ENCODE measurements around the gene SPAG6.
A peak's percentile ranks its signal among the peaks of the same experiment; 100 is the strongest.
"Not testable (repeated sequence)": the region's sequence is repeated elsewhere in the genome, so short reads cannot be mapped to it uniquely, and the experiment has no call there.

The SPAG6 gene

DNA sequence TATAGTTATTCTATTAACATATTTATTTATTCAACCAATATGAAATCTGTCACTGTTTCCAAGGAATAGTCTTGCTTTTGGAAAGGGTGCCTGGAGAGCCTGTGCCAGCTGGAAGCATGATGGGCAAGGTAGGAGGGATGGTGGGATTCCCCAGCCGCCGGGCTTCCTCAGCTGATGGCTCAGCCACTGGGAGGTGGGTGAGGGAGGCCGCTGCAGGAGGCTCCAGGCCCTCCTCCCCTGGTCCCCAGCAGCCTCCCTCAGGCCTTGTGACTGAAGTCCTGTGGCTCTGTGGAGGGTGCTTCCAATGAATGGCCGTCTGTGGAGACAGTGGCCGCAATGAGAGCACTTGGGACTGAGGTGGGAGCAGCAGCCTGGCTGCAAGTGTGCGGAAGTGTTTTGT, 27.0 kb downstream of the SPAG6 start:
- DNase-seq (ENCODE audit: low read depth in 2 of 2): no peak

DNA sequence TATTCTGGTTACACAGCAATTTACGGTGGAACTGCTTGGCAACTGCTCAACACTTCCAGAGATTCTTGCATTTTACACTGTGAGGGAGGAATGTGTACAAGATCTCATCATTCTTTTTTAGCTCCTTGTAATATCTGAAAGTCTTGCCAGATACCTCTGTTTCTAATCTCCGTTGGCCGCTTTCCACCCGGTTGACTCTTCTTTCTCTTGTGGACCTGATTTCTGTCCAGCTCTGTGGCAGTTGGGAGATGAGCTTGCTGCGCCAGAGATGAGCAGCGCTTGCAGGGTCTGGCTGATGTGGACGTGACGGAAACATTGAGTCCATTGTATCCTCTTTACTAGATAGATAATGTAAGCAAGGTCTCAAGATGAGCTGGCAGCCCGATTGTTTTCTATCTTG, 27.6 kb downstream of the SPAG6 start:
- DNase-seq (ENCODE audit: low read depth in 2 of 2): no peak

DNA sequence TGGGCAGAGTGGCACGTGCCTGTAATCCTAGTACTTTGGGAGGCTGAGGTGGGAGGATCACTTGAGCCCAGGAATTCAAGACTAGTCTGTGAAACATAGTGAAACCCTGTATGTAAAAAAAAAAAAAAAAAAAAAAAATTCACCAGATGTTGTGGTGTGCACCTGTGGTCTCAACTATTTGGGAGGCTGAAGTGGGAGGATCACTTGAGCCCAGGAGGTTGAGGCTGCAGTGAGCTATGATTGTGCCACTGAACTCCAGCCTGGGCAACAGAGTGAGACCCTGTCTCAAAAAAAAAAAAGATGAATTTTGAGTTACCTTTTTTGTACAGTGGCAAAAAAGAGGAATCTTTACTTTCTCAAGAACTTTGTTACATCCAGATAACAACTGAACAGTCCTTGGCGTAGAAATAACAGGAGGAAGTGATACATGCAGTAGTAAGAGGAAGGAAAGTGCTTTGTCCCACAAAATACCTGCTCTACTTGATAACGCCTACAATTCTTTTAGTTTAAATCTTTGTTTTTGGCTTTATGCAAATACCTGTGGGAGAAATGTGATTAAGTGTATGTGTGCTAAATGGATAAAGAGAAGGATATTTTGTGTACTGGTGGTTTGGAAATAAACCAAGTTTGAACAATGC, 29.3 kb downstream of the SPAG6 start:
- DNase-seq (ENCODE audit: low read depth in 2 of 2): no peak

DNA sequence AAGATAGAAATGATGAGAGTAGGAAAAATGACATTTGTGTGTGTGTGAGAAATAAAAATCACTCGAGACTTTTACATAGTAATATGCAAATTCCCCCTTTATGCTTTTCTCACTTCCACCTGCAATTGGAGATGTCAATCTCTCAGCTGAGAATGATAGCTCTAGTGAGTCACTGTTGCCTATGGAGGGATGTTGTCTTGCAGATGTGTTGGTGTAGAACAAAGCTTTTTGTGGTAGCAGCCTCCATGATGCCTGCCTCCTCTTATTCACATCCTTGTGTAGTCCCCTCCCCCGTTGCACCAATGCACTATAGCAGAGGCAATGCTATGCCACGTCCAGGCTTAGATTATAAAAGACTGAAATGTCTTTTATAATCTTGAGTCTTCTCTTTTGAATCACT, 33.8 kb downstream of the SPAG6 start:
- DNase-seq (ENCODE audit: low read depth in 2 of 2): peak; percentile 15 to 17

DNA sequence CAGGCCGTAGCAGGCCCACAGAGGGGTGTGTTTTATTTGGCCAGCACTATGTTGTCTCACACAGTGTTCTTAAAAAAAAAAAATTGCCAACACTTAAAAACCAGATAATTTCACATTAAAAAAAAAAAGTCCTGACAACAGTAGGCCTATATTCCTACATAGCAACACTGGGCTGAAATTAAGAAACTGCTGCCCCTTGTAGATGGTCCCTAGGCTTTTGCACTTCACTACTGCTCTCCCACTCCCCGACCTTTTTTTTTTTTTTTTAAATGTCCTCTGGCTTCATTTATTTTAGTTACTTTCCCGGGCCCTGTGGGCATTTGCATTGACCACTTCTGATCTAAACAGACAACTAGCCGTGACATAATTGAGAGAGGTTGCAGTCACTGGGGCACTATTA, 36.0 kb downstream of the SPAG6 start:
- no peak for DNase-seq (ENCODE audit: low read depth in 2 of 2)

DNA sequence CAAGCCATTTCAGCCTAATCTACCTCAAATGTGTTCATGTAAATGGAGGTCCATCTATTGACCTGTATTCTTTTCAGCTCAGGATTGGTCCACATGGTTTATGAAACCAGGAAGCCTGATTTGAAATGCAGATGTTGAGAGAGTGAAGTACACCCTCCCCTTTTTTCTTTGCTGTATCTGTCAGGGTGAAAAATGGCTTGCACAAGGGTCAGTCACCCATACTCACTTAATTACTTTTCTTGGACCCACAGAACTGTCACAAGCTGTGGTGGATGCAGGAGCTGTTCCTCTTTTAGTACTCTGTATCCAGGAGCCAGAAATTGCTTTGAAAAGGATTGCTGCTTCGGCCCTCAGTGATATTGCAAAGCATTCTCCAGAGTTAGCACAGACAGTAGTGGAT, 41.2 kb downstream of the SPAG6 start:
- DNase-seq (ENCODE audit: low read depth in 2 of 2): no peak

DNA sequence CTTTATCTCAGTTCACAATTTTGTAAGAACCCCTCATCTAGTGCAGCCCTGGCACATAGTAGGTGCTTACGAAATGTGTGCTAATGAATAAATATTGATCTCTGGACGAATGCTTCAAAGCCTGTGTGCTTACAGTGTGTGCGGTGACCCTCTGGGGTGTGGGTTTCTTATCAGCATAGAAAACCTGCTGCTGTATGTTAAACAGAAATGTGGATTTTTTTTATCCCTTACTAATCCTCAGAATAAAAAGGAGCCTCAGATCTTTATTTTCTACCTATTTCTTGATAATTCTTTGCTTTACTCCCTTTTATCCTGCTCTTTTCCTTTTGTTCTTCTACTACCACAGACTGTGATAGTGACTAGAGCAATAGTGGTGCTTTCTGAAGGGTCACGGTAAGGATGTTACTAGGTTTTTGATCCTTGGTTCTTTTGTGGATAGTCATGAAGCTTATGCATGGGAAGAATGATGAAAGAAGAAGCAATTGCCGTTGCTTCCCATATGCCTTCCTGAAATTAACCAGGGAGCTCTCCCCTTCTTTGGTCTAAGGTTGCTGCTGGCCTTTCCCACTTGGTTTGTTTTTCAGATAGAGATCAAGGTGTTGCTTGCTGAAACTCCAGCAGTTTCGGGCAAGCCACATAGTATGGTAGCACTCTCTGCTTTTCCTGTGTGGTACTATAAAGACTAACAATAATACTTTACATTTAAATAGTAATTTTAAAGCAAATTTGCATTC, 44.7 kb downstream of the SPAG6 start:
- DNase-seq (ENCODE audit: low read depth in 2 of 2): no peak

DNA sequence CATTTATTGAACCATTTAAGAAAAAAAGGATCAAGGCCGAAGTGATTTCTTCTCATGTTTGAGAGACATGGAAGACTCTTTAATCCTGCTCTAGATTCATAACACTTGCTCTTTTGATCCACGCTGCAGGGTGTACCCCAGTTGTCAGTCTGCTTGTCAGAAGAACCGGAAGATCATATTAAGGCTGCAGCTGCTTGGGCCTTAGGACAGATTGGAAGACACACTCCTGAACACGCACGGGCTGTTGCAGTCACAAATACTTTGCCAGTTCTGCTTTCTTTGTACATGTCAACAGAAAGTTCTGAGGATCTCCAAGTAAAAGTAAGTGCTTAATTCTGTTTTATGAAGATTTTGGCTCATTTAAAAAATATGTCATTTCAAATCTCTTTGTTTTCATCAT, 46.3 kb downstream of the SPAG6 start:
- no peak for DNase-seq (ENCODE audit: low read depth in 2 of 2)

DNA sequence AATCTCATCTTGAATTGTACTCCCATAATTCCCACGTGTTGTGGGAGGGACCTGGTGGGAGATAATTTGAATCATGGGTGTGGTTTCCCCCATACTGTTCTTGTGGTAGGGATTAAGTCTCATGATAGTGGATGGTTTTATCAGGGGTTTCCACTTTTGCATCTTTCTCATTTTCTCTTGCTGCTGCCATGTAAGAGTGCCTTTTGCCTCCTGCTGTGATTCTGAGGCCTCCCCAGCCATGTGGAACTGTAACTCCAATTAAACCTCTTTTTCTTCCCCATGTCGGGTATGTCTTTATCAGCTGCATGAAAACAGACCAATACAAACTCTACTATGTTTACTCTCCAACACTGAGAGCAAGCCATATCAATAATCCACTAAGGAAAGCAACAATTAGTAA, 50.9 kb downstream of the SPAG6 start:
- DNase-seq (ENCODE audit: low read depth in 2 of 2): not testable (repeated sequence)

DNA sequence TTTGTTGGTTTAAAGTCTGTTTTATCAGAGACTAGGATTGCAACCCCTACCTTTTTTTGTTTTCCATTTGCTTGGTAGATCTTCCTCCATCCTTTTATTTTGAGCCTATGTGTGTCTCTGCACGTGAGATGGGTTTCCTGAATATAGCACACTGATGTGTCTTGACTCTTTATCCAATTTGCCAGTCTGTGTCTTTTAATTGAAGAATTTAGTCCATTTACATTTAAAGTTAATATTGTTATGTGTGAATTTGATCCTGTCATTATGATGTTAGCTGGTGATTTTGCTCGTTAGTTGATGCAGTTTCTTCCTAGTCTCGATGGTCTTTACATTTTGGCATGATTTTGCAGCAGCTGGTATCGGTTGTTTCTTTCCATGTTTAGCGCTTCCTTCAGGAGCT, 61.6 kb downstream of the SPAG6 start:
- DNase-seq (ENCODE audit: low read depth in 2 of 2): not testable (repeated sequence)

DNA sequence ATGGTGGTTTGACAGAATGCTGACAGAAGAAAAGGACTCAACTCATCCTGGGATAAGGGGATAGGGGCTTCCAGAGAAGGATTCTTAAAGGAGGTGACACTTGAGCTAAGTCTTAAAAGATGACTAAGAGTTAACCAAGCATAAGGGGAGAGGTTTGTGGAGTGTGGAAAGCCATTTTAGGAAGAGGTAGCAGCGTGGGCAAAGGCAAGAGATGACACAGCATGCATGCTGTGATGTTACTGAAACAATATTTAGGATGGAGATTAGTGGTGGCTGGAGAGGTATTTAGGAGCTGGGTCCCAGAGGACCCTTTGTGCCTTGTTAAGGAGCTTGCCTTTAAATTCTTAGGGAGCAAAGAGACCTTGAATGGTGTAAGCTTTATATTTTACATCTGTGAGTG, 65.1 kb downstream of the SPAG6 start:
- no peak for DNase-seq (ENCODE audit: low read depth in 2 of 2)

DNA sequence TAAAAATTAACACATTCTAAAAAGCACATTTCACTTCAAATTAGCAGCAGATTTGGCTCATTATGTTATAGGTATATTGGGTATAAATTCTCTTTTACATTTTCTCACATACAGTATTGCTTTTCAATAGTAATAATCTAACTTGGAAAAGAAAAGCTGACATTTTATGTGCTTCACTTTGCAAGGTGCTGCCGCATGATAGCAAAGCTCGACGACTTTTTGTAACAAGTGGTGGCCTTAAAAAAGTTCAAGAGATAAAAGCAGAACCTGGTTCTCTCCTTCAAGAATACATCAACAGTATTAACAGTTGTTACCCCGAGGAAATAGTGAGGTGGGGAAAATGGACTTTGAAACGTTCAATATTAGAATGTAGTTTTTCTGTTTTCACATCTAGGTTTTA, 65.5 kb downstream of the SPAG6 start:
- DNase-seq (ENCODE audit: low read depth in 2 of 2): no peak

DNA sequence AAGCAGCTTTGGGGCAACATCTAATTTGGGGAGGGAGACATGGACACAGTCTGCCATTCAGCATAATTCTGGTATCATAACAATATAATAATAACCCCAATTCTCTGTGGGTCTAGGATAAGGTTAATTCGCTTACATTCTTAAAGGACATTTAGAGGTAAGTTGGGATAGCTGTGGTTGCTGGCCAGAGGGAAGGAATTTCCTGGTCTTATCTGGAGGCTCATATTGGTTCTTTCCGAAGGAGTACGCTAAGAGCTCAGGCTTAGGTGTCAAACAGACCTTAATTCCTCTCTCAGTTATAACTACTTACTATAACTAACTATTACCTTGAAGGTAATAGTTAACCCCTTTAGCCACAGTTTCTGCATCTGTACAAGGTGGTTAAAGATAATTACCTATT, 68.8 kb downstream of the SPAG6 start:
- no peak for DNase-seq (ENCODE audit: low read depth in 2 of 2)

DNA sequence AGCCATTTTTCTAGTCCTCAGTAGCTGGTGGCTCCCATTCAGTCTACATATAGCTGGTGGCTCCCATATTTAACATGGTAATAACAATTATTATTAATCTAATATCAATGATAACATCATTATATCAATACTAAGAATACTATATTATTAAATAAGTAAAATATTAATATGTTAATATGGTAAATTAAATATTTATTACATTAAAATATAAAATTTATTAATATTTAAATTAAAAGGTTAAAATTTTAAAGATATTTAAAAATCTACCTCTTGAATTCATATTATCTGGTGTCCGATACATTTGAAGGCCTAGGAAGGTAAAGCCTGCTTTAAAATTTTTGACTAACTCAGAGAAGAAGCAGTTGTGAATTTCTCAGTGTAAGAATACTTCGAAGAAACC, 69.8 kb downstream of the SPAG6 start:
- no peak for DNase-seq (ENCODE audit: low read depth in 2 of 2)

DNA sequence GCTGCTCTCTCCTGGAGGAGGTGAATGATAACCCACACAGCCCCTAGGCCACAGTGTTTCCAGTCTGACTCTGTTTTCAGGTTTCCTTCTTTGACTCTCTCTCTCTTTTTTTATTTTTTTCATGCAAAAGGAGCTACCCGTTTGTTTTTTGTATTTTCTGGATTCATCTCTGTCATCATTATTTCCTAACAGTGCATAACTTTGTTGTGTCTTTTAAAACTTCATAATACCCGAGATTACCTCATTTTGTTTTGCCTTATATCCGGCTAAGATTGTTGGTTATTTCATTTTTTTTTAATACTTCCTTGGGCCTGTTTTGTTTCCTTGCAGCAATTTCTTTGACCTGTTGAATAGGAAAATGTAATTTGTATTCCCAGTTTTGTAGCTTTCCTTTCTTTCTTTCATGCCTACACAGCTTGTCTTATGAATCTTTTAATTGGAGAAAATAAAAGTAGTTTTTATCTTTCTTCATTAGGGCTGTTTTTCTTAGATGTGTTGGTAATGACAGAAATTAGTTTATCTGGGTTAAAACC, 72.5 kb downstream of the SPAG6 start:
- DNase-seq (ENCODE audit: low read depth in 2 of 2): no peak

DNA sequence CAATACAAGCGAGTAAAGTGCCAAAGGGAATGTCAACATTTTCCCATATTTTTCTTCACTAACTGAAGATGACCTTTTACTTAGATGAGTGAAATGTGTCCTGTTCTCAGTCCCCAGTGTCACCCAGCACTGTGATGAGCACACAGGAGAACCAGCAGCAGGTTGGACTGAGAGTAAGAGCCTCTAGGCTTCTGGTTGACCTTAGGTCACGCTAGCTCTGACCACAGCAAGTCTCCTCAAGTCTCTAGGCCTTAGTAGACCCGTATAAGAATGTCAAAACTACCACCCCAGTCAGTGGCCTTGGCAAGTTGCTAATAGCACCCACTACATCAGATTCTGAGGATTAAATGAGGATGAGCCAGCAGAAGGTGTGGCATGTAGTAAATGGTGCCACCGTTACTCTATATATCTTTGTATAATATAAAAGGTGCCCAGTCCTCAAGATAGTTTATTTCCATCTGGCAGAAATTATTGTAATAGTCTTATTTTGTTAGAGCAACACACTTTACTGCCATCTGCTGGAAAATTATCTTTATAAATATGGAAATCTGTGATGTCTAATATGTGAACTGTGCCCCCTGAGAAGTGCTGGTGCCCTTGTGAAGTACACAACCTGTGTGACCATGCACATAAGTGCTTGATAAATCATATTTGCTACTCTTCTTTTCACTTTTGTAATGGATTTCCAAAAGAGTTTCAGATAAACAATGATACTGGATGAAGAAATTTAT, 75.7 kb downstream of the SPAG6 start:
- no peak for DNase-seq (ENCODE audit: low read depth in 2 of 2)

DNA sequence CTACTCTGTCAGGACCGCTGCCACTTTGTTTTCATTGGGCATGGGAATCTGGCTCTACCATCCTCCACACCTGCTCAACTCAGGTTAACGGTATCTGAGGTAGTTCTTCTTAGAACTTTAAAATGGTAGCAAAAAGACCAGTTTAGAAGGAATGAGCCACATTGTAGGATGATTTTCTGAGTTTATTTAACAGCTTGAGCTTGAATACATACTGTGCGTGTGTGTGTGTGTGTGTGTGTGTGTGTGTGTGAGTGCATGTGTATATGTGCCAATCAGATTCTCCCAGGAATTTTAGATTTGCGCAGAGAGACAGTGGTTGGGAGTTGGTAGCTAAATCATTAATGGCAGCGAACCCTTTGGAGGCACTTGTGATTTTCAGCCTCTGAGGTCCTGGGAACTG, 81.4 kb downstream of the SPAG6 start:
- no peak for DNase-seq (ENCODE audit: low read depth in 2 of 2)

DNA sequence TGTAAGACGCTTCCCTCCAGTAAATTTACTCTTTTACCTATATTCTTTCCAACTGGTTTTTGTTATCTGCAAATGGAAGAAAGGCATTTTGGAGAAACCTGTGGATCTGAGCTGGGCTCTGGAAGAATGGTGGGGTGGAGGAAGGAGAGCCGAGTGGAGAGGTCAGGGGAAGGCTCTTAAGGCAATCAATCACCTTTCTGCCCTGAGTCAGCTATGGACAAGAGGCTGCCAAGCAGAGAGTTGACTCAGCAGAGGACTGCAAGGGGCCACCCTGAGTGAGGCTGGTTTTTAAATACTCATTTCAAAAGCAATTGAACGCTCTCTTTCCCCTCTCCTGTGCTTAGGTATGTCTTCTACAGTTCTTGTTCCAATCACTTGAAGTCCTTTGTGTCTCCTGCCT, 81.8 kb downstream of the SPAG6 start:
- DNase-seq (ENCODE audit: low read depth in 2 of 2): no peak

DNA sequence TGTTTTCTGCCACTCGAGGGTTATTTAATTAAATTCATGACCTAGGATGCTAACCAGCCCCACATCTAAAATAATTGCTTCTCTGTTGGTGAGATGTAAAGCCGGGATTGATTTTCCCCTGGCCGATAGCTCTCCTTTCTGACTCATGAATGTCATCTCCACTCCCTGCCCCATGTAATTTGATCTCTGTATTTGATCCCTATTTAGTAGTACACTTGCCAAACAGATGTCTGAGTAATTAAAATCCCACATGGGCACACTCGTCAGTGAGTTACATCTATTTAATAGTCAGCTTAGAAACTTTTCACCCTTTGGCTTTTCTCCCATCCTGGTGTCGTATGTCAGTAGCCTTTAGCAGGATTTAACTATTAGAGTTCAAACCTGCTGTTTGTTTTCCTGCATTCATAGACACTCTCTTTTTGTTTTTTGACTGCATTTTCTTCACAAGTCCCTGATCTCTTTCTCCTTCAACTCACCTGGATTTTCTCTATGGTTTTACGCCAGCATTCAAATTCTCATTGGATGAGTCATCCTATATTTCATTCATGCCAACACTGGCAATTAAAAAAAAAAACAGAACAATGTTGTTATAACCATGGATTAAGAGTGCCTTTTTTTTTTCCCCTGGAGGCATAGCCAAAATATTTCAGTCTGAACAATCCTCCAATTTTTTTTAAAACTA, 82.7 kb downstream of the SPAG6 start:
- no peak for DNase-seq (ENCODE audit: low read depth in 2 of 2)

DNA sequence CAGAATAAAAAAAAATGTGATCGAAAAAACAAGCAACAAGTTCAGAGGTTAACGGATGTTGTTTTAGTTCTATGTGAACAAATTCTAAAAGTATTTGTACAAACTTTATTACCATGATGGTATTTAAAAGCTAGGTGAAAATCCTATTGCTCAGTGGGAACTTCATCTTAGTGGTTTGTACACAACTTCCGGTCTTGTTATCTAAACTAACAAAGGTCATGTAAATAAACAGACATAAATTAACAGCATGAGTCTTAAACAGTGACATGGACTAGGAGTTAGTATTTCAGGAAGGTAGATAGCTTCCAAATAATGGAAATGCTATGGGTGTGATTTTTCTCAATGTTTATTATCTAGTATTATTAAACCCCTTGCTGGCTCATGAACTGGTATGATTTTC, 83.8 kb downstream of the SPAG6 start:
- no peak for DNase-seq (ENCODE audit: low read depth in 2 of 2)

DNA sequence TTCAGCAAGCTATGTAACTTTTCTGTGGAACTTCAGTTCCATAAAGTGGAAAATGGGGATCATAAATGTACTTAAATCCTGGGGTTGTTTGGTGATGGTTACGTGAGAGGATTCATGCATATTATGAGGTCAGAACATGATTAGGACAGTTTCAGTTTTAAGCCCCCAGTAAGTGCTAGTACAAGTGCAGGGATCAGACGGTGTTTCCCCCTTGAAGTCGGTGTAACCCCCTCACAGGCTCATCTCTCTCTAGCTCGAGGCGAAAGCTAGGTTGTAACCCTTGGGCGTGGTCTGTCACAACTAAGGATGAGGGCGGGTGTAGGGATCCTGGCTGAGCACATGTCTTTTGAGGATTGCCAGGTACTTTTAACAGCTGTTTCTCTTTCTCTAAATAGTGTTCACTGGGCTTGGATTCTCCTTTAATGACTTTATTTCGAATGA, 84.7 kb downstream of the SPAG6 start:
- DNase-seq (ENCODE audit: low read depth in 2 of 2): no peak

DNA sequence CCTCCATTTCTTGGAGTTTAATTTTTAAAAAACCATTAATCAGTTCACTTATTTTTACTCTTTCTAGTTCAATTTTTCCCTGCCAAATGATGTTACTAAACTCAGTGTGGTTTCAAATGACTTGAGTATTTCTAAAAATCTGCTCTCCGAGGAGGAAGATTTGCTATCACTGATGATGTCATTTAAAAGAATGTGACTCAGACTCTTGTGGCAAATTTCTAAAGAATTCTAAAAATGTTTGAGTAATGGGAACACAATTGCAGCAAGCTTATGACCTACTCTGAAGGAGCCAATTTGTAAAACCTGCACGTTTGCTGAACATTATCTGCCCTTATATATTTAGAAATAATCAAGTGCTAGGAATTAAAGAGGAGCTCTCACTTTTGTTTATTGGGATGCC, 88.6 kb downstream of the SPAG6 start:
- no peak for DNase-seq (ENCODE audit: low read depth in 2 of 2)

Data from stimulated activated CD8-positive, alpha-beta memory T cell treated with anti-CD3 and anti-CD28 coated beads, Interleukin-2, amount 100 ng/mL, for 48 hours (primary cell).